NCI-H2107 treated with DMSO at 0.1 percent for 48 hours (cell line): Measurements from ENCODE around the gene TMEM255B.

Experiments
- DNase-seq: peaks from one replicate; lab custom pipeline; 2025; ENCODE audit not compliant: unreplicated experiment; lab: John Stamatoyannopoulos, UW

Gene TMEM255B

DNA sequence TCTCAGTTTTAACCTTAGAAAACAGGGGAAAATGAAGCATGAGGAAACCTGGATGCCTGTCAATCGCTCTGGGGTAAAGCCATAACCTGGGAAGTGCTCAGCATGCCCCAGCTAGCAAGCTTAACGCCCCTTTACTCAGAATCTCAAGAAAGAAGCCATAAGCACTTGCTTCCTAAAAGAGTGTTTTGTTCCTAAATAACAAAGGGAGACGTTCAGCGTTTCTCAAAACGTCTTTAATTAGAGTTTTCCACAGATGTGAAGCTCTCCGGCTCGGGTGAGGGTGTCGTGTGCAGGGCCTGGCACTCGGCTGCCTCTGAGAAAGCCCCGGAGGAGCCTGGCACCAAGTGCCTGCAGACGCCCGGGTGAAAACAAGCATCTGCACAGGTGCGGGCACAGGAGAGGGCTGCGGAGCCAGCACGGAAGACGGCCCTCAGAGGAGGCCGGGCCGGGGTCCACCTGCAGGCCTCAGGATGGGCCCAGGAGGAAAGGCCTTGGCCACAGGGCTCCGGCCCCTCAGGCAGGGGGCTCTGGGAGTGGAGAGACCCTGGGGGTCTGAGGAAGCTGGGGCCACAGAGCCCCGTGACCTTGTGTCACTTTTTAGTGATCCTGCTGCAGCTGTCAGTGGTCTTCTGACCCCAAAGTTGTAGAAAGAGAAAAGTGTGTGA, 98.6 kb downstream of the TMEM255B start:
- DNase-seq: no peak

DNA sequence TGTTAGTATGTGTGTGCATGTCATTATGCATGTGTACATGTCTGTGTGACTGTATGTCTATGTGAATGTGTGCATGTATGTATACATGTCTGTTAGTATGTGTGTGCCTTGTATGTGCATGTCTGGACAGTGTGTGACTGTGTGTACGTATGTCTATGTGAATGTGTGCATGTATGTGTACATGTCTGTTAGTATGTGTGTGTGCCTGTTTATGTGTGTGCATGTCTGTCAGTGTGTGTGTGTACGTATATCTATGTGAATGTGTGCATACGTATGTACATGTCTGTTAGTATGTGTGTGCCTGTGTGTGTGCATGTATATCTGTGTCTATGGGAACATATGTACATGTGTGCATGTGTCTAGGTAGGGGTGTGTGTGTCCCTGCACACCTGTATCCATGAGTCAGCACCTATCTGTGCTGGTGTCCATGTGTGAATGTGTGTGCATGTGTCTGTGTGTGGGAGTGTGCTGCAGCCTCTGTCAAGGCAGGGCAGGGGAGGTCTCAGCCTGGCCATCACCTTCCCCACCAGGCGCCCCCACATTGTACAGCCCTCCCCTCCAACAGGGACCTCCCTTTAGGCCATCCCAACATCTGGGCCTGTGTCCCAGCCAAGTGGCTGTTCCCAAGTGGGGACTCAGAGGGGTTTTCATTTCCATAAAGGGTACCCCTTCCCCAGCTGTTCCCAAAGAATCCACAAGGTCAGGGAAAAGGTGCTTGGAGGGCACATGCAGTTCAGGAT, 100.5 kb downstream of the TMEM255B start:
- no peak for DNase-seq

GRCh38 chr13:113860051-113860664, 101.1 kb downstream of the TMEM255B start:
- DNase-seq: peak; percentile 45

DNA sequence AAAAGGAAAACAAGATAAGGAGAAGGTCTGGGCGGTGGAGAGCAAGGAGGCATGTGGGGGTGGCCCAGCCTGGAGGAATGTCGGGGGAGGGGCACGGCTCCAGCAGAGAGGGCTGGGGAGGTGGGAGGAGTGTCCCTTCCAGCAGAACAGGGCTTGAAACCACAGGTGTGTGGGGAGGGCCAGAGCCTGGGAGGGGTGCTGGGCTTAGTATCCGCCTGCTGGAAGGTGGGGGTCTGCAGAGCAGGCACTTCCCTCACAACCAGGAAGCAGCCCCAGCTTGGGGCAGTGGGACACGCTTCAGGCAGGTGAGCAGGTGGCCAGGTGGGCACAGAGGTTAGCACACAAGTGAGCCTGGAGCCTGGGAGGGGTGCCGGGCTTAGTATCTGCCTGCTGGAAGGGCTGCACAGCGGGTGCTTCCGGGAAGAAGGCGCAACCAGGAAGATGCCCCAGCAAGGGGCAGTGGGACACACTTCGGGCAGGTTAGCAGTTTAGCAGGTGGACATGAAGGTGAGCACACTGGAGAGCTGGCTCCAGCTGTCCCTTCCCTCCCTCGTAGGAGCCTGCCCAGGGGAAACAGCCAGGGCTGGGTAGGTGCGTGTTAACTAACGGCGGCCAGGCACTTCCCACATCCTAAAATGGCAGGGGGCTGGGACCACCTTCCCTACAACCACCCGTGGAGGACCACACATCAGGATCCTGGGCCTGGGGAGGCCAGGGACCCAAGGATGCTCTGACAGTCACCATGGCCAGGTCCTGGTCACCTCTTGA, 101.8 kb downstream of the TMEM255B start:
- no peak for DNase-seq

DNA sequence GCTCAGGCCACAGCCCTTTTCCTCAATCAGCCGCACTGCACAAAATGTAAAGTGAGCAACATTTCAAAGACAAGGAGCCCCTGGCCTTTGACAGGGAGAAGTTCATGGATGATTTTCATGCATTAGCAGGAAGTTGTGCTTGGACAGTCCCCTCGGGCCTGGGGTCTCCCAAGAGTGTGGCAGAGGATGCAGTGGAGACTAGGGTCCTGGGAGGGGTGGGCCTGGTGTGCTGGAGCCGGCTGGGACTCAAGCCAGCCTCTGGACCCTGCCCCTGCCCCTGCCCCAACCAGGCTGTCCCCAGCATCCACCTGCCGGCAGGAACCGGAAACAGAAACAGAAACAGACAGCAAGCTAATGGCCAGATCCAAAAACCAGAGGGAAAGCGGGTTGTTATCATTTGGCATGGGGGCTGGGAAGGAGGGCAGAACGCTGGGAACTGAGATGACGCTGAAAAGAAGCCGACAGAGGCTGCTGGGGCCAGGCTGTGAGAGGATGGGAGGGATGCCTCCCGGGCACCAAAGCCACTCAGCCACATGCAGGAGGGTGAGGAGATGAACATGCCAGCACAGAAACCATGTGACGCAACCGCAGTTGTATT, 102.5 kb downstream of the TMEM255B start:
- DNase-seq: no peak

- no peak for DNase-seq
Observed at GRCh38 chr13:113862191-113862930, 103.3 kb downstream of the TMEM255B start.

DNA sequence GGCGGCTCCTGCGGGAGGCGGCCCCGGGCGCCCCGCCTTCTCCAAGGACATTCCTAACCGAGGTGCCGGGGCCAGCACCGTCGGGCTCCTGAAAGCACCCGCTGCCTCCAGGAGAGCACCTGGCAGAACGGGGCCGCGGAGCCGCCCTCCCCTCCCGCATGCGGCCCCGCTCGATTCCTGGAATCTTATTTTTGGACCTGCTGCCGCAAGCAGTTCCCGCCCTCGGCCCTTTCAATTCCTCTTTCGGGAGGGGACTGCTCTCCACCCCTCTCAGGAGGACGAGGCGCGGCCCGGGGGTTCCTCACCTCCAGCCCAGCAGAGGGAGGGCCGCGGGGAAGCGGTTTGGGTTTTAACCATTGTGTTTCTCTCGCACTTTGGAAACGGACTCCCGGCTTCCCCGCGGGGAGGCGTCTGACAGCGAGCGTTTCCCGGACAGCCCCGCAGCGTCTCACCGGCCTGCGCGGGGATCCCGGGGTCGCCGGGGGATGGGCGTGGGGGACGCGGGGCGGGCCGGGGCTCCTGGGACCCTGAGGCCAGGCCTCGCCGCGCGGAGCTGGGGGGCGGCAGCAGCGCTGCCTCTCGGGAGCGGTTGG, 104.0 kb downstream of the TMEM255B start:
- no peak for DNase-seq

GRCh38 chr13:113863524-113864272, 104.7 kb downstream of the TMEM255B start, which contains the start of gene GAS6:
GAS6 (minus strand) TSS chr13:113864076; CDS start chr13:113863920, 156 bp downstream.
- DNase-seq: no peak

DNA sequence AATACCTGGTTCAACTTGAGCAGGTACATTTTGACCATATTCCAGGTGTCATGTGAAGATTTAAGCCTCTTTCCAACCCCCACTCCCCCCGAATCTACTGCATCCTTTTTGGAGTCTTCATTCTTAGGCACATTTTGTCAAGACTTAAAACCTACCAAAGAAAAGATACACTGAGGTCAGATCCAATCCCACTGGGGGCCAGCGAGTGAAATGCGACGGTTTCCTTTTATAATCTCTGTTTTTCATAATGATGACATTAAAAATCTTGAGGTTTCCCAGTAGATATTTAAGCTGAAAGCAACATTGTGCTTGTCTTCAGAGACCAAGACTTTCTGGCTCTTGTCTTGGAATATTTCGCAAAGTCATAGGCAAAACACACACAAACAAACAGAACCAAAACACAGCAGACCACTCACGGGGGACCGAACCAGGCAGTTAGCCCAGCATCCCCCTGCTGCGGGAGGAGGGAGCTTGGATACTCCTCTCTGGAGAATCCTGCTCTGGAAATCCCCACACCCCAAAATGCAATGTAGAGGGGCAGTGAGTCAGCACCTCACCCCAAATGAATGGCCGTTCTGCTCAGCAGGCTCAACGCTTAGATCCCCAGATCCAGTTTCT, 105.4 kb downstream of the TMEM255B start:
- DNase-seq: no peak

- no peak for DNase-seq
Observed at GRCh38 chr13:113865427-113865826, 106.4 kb downstream of the TMEM255B start.
